SK-N-MC (cell line): ENCODE results near the gene DIO2.

ENCODE experiments used
- EZH2 ChIP-seq: fragments of 200-600 bp; sonication (generic); IDR thresholded peaks from one replicate; pipeline ENCODE4 v1.6.1; 2017; ENCODE audit warnings: antibody characterized with exemption
- POLR2AphosphoS5 ChIP-seq: IDR thresholded peaks from 2 replicates; pipeline ENCODE4 v1.6.1; 2012; ENCODE audit warnings: mild to moderate bottlenecking, low read depth, low read length, borderline replicate concordance

- TF ChIP-seq POLR2AphosphoS5 (no peak), EZH2 (no peak)
Measured at GRCh38 chr14:80208461-80208860, 2.8 kb downstream of the DIO2 start.
